Nephron progenitor cell (in vitro differentiated cells): ENCODE results near the gene BANP.
A peak's percentile ranks its signal among the peaks of the same experiment; 100 is the strongest.
"Not testable (repeated sequence)": the region's sequence is repeated elsewhere in the genome, so short reads cannot be mapped to it uniquely, and the experiment has no call there.

Experiments
- DNase-seq: peaks from one replicate; pipeline ENCODE4 v3.0.0; 2021
- H3K27ac Mint-ChIP-seq: 2 replicates; pipeline ENCODE4 v1.8.0; 2021; ENCODE audit warnings: mild to moderate bottlenecking, moderate library complexity, mixed read lengths
- H3K27me3 Mint-ChIP-seq: 2 replicates; pipeline ENCODE4 v1.8.0; 2021; ENCODE audit warnings: mild to moderate bottlenecking, low read depth, mixed read lengths; ENCODE audit not compliant: poor library complexity
- H3K36me3 Mint-ChIP-seq: 2 replicates; pipeline ENCODE4 v1.8.0; 2021; ENCODE audit warnings: low read depth, mixed read lengths
- H3K4me1 Mint-ChIP-seq: 2 replicates; pipeline ENCODE4 v1.8.0; 2021; ENCODE audit warnings: mixed read lengths
- H3K4me3 Mint-ChIP-seq: 2 replicates; pipeline ENCODE4 v1.8.0; 2021; ENCODE audit warnings: mild to moderate bottlenecking, moderate library complexity, mixed read lengths
- H3K9me3 Mint-ChIP-seq: 2 replicates; pipeline ENCODE4 v1.8.0; 2021; ENCODE audit warnings: mild to moderate bottlenecking, moderate library complexity, mixed read lengths
- CTCF ChIP-seq: fragments of 200-600 bp; sonication (generic); IDR thresholded peaks from 2 replicates; pipeline ENCODE4 v1.5.0; 2021; ENCODE audit warnings: antibody characterized with exemption

The BANP gene

DNA sequence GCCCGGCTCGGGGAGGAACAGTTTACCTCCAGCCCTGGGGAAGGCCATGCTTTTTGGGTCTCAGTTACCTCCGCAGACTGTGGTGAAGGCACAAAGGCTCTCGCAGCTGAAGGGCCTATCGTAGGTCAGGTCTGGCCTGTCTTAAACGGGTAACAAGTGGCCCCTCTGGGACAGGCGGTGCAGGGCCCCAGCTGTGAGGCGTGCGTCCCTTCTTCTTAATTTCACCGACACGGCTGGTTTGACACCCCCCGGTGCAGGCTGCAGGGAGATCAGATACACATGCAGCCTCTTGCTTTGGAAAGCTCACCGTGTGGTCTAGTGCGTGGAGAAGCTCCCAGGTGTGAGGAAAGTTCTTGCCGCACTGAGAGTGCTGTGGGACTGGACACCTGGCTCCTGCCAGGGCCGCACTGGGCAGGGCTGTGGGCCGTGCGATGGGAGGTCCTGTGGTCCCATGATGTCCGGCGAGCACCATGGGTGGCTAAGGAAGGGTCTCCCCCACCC is 162.4 kb downstream of the BANP start:
- TF ChIP-seq CTCF: no peak
- no peak overlapping the region for H3K27ac Mint-ChIP-seq
- H3K27me3 Mint-ChIP-seq: peaks cover 26% of the 10 kb centered on the region
- peaks cover 3% of the 10 kb centered on the region for H3K9me3 Mint-ChIP-seq
- no peaks in the 10 kb centered on the region for H3K36me3 Mint-ChIP-seq
- peaks cover 44% of the 10 kb centered on the region for H3K4me1 Mint-ChIP-seq
- no peak for DNase-seq
- H3K4me3 Mint-ChIP-seq: no peak overlapping the region

- H3K27me3 Mint-ChIP-seq: peaks cover 35% of the 10 kb centered on the region
- H3K36me3 Mint-ChIP-seq, H3K4me3 Mint-ChIP-seq, H3K9me3 Mint-ChIP-seq, H3K27ac Mint-ChIP-seq, DNase-seq: not testable (repeated sequence)
- H3K4me1 Mint-ChIP-seq: peaks cover 54% of the 10 kb centered on the region
Observed at GRCh38 chr16:88114541-88115228, 163.5 kb downstream of the BANP start.

DNA sequence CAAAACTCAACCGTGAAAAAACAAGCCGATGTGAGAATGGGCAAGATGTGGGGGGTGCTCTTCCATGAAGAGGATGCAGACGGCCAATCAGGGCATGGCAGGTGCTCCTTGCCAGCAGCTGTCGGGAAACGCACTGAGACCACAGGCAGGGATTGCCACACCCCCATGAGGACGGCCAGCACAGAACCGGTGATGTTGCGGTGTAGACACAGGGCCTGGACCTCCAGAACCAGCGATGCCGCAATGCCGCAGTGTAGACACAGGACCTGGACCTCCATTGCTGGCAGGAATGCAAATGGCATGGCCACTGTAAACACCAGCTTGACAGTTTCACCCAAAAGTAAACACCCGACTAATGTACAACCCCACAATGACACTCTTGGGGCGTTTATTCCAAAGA is 164.9 kb downstream of the BANP start:
- peaks cover 35% of the 10 kb centered on the region for H3K27me3 Mint-ChIP-seq
- no peak for TF ChIP-seq CTCF
- H3K27ac Mint-ChIP-seq: no peak overlapping the region
- H3K36me3 Mint-ChIP-seq: no peaks in the 10 kb centered on the region
- DNase-seq: no peak
- peaks cover 46% of the 10 kb centered on the region for H3K4me1 Mint-ChIP-seq
- H3K4me3 Mint-ChIP-seq: no peak overlapping the region
- peaks cover 3% of the 10 kb centered on the region for H3K9me3 Mint-ChIP-seq

- H3K27ac Mint-ChIP-seq: no peak overlapping the region
- H3K27me3 Mint-ChIP-seq: peaks cover 32% of the 10 kb centered on the region
- peaks cover 37% of the 10 kb centered on the region for H3K4me1 Mint-ChIP-seq
- DNase-seq: no peak
- H3K36me3 Mint-ChIP-seq: no peaks in the 10 kb centered on the region
- TF ChIP-seq CTCF: no peak
- no peak overlapping the region for H3K4me3 Mint-ChIP-seq
- H3K9me3 Mint-ChIP-seq: no peaks in the 10 kb centered on the region
Observed at GRCh38 chr16:88117476-88117868, 166.2 kb downstream of the BANP start.

DNA sequence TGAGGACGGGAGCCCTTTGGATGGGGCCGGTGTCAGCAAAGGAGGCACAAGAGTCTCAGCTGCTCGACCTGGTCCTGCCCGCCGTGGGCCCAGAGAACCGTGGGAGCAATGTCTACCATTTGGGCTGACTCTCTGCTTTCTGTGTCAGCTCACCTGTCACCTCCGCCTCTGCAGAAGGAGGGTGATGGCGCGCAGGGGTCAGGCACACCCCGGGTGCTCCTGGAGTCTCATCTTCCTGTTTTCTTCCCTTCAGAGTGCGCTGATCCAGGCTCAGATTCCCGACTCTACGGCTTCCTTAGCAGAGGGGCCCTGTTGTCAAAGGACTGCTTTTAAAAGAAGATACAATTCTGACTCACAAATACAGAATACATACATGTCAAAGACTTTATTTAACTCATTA is 167.1 kb downstream of the BANP start:
- no peak for TF ChIP-seq CTCF
- Mint-ChIP-seq H3K4me1 (peaks cover 37% of the 10 kb centered on the region), H3K27ac (no peak overlapping the region), H3K36me3 (no peaks in the 10 kb centered on the region), H3K4me3 (peak overlapping the region; percentile 66), H3K27me3 (peaks cover 31% of the 10 kb centered on the region), H3K9me3 (no peaks in the 10 kb centered on the region)
- DNase-seq: no peak

GRCh38 chr16:88118852-88119741 is 167.9 kb downstream of the BANP start:
- Mint-ChIP-seq H3K27me3 (peaks cover 31% of the 10 kb centered on the region), H3K4me3 (peak overlapping the region; percentile 19), H3K4me1 (peaks cover 37% of the 10 kb centered on the region), H3K27ac (peak overlapping the region; percentile 38)
- not testable (repeated sequence) for H3K9me3 Mint-ChIP-seq, DNase-seq, H3K36me3 Mint-ChIP-seq

DNA sequence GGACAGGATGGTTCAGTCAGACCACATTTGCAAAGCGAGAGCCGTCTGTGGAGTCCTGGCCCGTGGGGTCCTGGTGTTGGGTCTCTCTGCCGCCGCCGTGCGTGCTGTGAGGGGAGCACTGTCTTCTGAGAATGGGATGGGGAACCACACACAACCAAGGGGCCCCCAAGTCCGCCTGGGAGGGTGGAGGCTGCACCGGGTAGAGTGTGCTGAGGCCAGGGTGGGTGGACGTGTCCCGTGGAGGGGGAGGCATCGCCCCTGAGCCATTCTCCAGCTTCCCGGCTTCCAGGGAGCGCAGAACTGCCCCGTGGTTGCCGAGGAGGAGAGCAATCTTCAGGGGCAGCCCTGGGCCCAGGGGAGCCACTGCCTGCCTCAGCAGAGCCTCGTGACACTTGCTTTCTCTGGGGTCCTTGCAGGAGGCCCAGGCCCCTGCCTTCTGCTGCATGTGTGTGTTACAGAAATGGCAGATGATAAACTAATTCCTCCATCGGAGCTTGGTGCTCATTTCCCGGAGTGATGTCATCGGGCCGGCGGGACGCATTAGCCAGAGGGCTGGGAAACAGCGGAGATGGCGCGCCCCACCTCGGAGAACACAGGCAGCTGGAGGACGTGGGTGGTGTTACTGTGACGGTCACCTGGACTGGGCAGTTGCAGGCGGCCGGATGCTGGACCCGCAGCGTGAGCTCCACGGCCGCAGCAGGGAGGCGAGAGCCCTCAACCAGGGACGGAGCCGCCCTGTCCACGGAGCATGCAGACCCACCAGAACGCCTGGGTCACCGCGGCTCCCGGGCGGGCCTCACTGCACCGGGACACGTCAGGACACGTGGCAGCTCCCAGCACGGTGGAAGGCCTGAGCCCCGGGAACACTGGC is 168.9 kb downstream of the BANP start:
- DNase-seq, H3K4me3 Mint-ChIP-seq, H3K9me3 Mint-ChIP-seq, H3K27ac Mint-ChIP-seq, H3K36me3 Mint-ChIP-seq: not testable (repeated sequence)
- peaks cover 31% of the 10 kb centered on the region for H3K27me3 Mint-ChIP-seq
- H3K4me1 Mint-ChIP-seq: peaks cover 31% of the 10 kb centered on the region
